Liver (tissue), 9 donors: Measurements from ENCODE around the gene PCDHGB6. TPM values are rescaled to one million over a fixed set of nuclear protein-coding genes. Genes with fewer than 3 reads are reported as not detected.
"Not testable (repeated sequence)": the region's sequence is repeated elsewhere in the genome, so short reads cannot be mapped to it uniquely, and the experiment has no call there.

Experiments
- DNase-seq: peaks from one replicate; pipeline ENCODE4 v3.0.0-alpha.2; 2017; ENCODE audit warnings: low spot score
- H3K27ac ChIP-seq, 2 donors: one replicate each; pipeline ENCODE4 v1.7.0; 2013; ENCODE audit warnings: inconsistent platforms in 2 of 2, low read length in 2 of 2, control low read depth in 1 of 2, low read depth in 1 of 2, mild to moderate bottlenecking in 1 of 2
- H3K27me3 ChIP-seq, 4 donors: one replicate each; pipeline versions ENCODE4 v1.6.1 to v1.7.0; 2013; ENCODE audit warnings: low read length in 3 of 4, inconsistent platforms in 1 of 4, mild to moderate bottlenecking in 1 of 4, moderate library complexity in 1 of 4; ENCODE audit not compliant: control insufficient read depth in 4 of 4, insufficient read depth in 4 of 4
- H3K36me3 ChIP-seq, 4 donors: one replicate each; pipeline versions ENCODE4 v1.6.1 to v1.7.0; 2013; ENCODE audit warnings: low read length in 3 of 4, mild to moderate bottlenecking in 3 of 4, low read depth in 1 of 4, moderate library complexity in 1 of 4; ENCODE audit not compliant: control insufficient read depth in 4 of 4, insufficient read depth in 3 of 4
- H3K4me1 ChIP-seq, 4 donors: one replicate each; pipeline versions ENCODE4 v1.6.1 to v1.7.0; 2013; ENCODE audit warnings: low read length in 3 of 4, mild to moderate bottlenecking in 3 of 4, moderate library complexity in 1 of 4; ENCODE audit not compliant: control insufficient read depth in 4 of 4, insufficient read depth in 4 of 4
- H3K4me3 ChIP-seq, 3 donors: one replicate each; pipeline versions ENCODE4 v1.6.1 to v1.7.0; 2013; ENCODE audit warnings: low read length in 3 of 3, control low read depth in 1 of 3, low read depth in 1 of 3, mild to moderate bottlenecking in 1 of 3
- H3K9ac ChIP-seq, 2 donors: one replicate each; pipeline ENCODE4 v1.7.0; 2013; ENCODE audit warnings: low read length in 2 of 2, mild to moderate bottlenecking in 2 of 2, moderate library complexity in 2 of 2, control low read depth in 1 of 2, low read depth in 1 of 2
- H3K9me3 ChIP-seq, 4 donors: one replicate each; pipeline versions ENCODE4 v1.6.1 to v1.7.0; 2013; ENCODE audit warnings: low read length in 3 of 4; ENCODE audit not compliant: control insufficient read depth in 4 of 4
- EGR1 ChIP-seq, 2 donors: IDR thresholded peaks; 2 replicates each; pipeline ENCODE4 v1.6.1; 2016 to 2018; ENCODE audit warnings: antibody characterized with exemption in 2 of 2, low read depth in 2 of 2
- FOXA1 ChIP-seq: IDR thresholded peaks from 2 replicates; pipeline ENCODE4 v1.6.1; 2016; ENCODE audit warnings: antibody characterized with exemption
- FOXA2 ChIP-seq: IDR thresholded peaks from 2 replicates; pipeline ENCODE4 v1.6.1; 2016; ENCODE audit warnings: antibody characterized with exemption
- GABPA ChIP-seq, 2 donors: IDR thresholded peaks in 1 of 2; conservative IDR thresholded peaks in 1 of 2; 2 replicates each; pipeline ENCODE4 v1.6.1; 2016; ENCODE audit warnings: antibody characterized with exemption in 2 of 2, mild to moderate bottlenecking in 1 of 2, moderate library complexity in 1 of 2
- HNF4A ChIP-seq, 2 donors: conservative IDR thresholded peaks; 2 replicates each; pipeline ENCODE4 v1.6.1; 2016; ENCODE audit warnings: antibody characterized with exemption in 2 of 2, mild to moderate bottlenecking in 2 of 2
- HNF4G ChIP-seq: IDR thresholded peaks from 2 replicates; pipeline ENCODE4 v1.6.1; 2016; ENCODE audit warnings: antibody characterized with exemption
- JUND ChIP-seq, 2 donors: IDR thresholded peaks; 2 replicates each; pipeline ENCODE4 v1.6.1; 2016; ENCODE audit warnings: antibody characterized with exemption in 2 of 2
- NR2F2 ChIP-seq: IDR thresholded peaks from 2 replicates; pipeline ENCODE4 v1.6.1; 2016; ENCODE audit warnings: antibody characterized with exemption
- RAD21 ChIP-seq, 2 donors: IDR thresholded peaks; 2 replicates each; pipeline ENCODE4 v1.6.1; 2016; ENCODE audit warnings: antibody characterized with exemption in 2 of 2, mild to moderate bottlenecking in 2 of 2
- RXRA ChIP-seq, 2 donors: IDR thresholded peaks; 2 replicates each; pipeline ENCODE4 v1.6.1; 2017 to 2018; ENCODE audit warnings: antibody characterized with exemption in 2 of 2, mild to moderate bottlenecking in 1 of 2
- SP1 ChIP-seq: IDR thresholded peaks from 2 replicates; pipeline ENCODE4 v1.6.1; 2018; ENCODE audit warnings: antibody characterized with exemption, mild to moderate bottlenecking
- TAF1 ChIP-seq: conservative IDR thresholded peaks from 2 replicates; pipeline ENCODE4 v1.6.1; 2016; ENCODE audit warnings: antibody characterized with exemption, mild to moderate bottlenecking
- YY1 ChIP-seq: IDR thresholded peaks from 2 replicates; pipeline ENCODE4 v1.6.1; 2016; ENCODE audit warnings: antibody characterized with exemption, mild to moderate bottlenecking
- WGBS: extraction: QIAGEN DNeasy Blood & Tissue Kit; methylation state at CpG from one replicate; pipeline ENCODE4 v1.1.7; 2013; 5-methylcytosine and 5-hydroxymethylcytosine counted together
- polyA plus RNA-seq, 2 donors: library from polyadenylated mRNA; stranded (reverse) in 1 of 2; unstranded in 1 of 2; fragments of 200-250 nt in 1 of 2; fragments of >200 nt in 1 of 2; fragmentation: Nextera tagmentation in 1 of 2; extraction: Ambion mirVana in 1 of 2; gene quantifications; one replicate each; pipeline versions ENCODE4 v1.2.1 to v1.2.3, GENCODE V29; 2013 to 2015
- total RNA-seq, 2 donors: library from RNA; depleted of rRNA; stranded (reverse); fragments of >200 nt; gene quantifications; one replicate each; pipeline ENCODE4 v1.2.3, GENCODE V29; 2014
- TF ChIP-seq, protein P1 (sequence below): IDR thresholded peaks from 2 replicates; pipeline ENCODE4 v1.6.1; 2016; ENCODE audit warnings: antibody characterized with exemption
- TF ChIP-seq, protein P2 (sequence below): IDR thresholded peaks from 2 replicates; pipeline ENCODE4 v1.6.1; 2016; ENCODE audit warnings: antibody characterized with exemption
- TF ChIP-seq, protein P3 (sequence below): IDR thresholded peaks from 2 replicates; pipeline ENCODE4 v1.6.1; 2016; ENCODE audit warnings: antibody characterized with exemption
- TF ChIP-seq, protein P4 (sequence below): fragments of 150-350 bp; IDR thresholded peaks from 2 replicates; pipeline ENCODE4 v1.5.1; 2017; ENCODE audit warnings: improper control_type of control experiment, low read depth, low read length; ENCODE audit not compliant: missing input control
- donor health status: healthy.
- donor health status: healthy.
- donor health status: healthy.
- donor health status: healthy.
- donor health status: healthy.

PCDHGB6 gene
- total and polyA plus RNA-seq, 4 donors: 0.53 to 2.8 (median 1.6) TPM

DNA sequence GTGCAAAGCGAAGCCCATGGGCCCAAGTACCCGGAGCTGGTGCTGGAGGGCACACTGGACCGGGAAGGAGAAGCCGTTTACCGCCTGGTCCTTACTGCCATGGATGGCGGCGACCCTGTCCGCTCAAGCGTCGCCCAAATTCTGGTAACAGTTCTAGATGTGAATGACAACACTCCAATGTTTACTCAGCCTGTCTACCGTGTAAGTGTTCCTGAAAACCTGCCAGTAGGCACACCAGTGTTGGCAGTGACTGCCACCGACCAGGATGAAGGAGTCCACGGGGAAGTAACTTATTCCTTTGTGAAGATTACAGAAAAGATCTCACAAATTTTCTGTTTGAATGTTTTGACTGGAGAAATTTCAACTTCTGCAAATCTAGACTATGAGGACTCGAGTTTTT is 33.2 kb upstream of the PCDHGB6 start:
- H3K4me1 ChIP-seq: no peaks in the 10 kb centered on the region
- no peaks in the 10 kb centered on the region for H3K36me3 ChIP-seq
- no peak overlapping the region for H3K27ac ChIP-seq
- TF ChIP-seq HNF4A (conservative IDR thresholded peaks at IDR 0.05) (no peak), RXRA (IDR thresholded peaks at IDR 0.05) (no peak), FOXA1 (no peak), FOXA2 (no peak), EGR1 (IDR thresholded peaks at IDR 0.05; ENCODE audit: low read depth in 2 of 2) (no peak), GABPA (IDR thresholded peaks at IDR 0.05 in 1 of 2, conservative IDR thresholded peaks at IDR 0.05 in 1 of 2) (no peak), JUND (IDR thresholded peaks at IDR 0.05) (no peak), NR2F2 (no peak)
- TF ChIP-seq, protein P1, sequence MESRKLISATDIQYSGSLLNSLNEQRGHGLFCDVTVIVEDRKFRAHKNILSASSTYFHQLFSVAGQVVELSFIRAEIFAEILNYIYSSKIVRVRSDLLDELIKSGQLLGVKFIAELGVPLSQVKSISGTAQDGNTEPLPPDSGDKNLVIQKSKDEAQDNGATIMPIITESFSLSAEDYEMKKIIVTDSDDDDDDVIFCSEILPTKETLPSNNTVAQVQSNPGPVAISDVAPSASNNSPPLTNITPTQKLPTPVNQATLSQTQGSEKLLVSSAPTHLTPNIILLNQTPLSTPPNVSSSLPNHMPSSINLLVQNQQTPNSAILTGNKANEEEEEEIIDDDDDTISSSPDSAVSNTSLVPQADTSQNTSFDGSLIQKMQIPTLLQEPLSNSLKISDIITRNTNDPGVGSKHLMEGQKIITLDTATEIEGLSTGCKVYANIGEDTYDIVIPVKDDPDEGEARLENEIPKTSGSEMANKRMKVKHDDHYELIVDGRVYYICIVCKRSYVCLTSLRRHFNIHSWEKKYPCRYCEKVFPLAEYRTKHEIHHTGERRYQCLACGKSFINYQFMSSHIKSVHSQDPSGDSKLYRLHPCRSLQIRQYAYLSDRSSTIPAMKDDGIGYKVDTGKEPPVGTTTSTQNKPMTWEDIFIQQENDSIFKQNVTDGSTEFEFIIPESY: no peak
- TF ChIP-seq, protein P2, sequence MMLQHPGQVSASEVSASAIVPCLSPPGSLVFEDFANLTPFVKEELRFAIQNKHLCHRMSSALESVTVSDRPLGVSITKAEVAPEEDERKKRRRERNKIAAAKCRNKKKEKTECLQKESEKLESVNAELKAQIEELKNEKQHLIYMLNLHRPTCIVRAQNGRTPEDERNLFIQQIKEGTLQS: no peak
- H3K27me3 ChIP-seq: peaks cover 0 to 5% (median 0%) of the 10 kb centered on the region in 4 donors
- peaks cover 37 to 78% (median 56%) of the 10 kb centered on the region in 4 donors for H3K9me3 ChIP-seq
- WGBS: 46% methylated on average over 14 of the region's 14 CpGs
- no peak overlapping the region for H3K9ac ChIP-seq
- peak overlapping the region in 1 of 3 donors; percentile 41 for H3K4me3 ChIP-seq
- no peak for DNase-seq

DNA sequence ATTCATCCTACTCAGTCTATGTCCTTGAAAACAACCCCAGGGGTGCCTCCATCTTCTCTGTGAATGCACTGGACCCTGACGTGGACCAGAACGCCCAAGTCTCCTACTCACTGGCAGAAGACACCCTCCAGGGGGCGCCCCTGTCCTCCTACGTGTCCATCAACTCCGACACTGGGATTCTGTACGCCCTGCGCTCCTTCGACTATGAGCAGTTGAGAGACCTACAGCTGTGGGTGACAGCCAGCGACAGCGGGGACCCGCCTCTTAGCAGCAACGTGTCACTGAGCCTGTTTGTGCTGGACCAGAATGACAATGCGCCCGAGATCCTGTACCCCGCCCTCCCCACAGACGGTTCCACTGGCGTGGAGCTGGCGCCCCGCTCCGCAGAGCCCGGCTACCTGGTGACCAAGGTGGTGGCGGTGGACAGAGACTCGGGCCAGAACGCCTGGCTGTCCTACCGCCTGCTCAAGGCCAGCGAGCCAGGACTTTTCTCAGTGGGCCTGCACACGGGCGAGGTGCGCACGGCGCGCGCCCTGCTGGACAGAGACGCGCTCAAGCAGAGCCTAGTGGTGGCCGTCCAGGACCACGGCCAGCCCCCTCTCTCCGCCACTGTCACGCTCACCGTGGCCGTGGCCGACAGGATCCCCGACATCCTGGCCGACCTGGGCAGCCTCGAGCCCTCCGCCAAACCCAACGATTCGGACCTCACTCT is 32.2 kb upstream of the PCDHGB6 start:
- not testable (repeated sequence) for H3K27me3 ChIP-seq, H3K9ac ChIP-seq, H3K4me1 ChIP-seq, H3K27ac ChIP-seq, H3K36me3 ChIP-seq, DNase-seq
- Histone ChIP-seq H3K9me3 (peaks cover 34 to 75% (median 51%) of the 10 kb centered on the region in 4 donors), H3K4me3 (peak overlapping the region in 2 of 3 donors; percentile 5 to 41)
- 47% methylated on average over 43 of the region's 48 CpGs for WGBS

DNA sequence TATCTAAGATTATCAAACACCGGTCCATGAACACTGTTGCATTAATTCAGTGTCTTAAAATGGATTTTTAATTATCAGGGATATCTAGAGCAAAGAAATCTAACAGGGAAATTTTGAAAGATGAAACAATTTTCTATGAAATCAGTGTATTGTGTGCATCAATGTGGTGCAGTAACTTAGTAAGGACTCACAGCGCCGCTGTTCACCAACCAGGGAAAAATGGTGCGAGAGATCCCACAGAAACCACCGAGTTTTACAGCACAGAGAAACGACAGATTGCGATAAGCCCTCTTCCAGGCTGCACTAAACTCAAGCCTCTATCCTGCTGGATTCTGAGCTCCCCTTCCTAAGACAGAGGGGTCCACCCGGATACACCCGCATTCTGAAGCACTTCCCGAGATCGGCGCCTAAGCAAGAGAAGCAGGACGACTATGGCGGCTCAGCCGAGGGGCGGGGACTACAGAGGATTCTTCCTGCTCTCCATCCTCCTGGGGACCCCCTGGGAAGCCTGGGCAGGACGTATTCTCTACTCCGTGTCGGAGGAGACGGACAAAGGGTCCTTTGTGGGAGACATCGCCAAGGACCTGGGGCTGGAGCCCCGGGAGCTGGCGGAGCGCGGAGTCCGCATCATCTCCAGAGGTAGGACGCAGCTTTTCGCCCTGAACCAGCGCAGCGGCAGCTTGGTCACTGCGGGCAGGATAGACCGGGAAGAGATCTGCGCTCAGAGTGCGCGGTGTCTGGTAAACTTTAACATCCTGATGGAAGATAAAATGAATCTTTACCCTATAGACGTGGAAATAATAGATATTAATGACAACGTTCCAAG is 25.1 kb upstream of the PCDHGB6 start, which contains the start of gene PCDHGA7:
PCDHGA7 (plus strand) TSS at position 274 of the 826 bp plus-strand sequence; CDS start at position 432, 158 bp downstream.
- Histone ChIP-seq H3K36me3 (no peaks in the 10 kb centered on the region), H3K4me1 (no peaks in the 10 kb centered on the region), H3K9me3 (peaks cover 21 to 67% (median 33%) of the 10 kb centered on the region in 4 donors), H3K9ac (no peak within 1 kb of the TSS), H3K27ac (no peak within 1 kb of the TSS), H3K27me3 (peaks cover 0 to 6% (median 0%) of the 10 kb centered on the region in 4 donors), H3K4me3 (peak within 1 kb of the TSS; percentile 1 to 69 (median 63))
- TF ChIP-seq GABPA (IDR thresholded peaks at IDR 0.05 in 1 of 2, conservative IDR thresholded peaks at IDR 0.05 in 1 of 2) (no peak), TAF1 (no peak), YY1 (no peak), HNF4G (no peak), FOXA2 (no peak), FOXA1 (no peak), NR2F2 (no peak), HNF4A (conservative IDR thresholded peaks at IDR 0.05) (no peak), RXRA (IDR thresholded peaks at IDR 0.05) (no peak), SP1 (no peak), JUND (IDR thresholded peaks at IDR 0.05) (no peak), RAD21 (IDR thresholded peaks at IDR 0.05) (no peak)
- TF ChIP-seq, protein P3, sequence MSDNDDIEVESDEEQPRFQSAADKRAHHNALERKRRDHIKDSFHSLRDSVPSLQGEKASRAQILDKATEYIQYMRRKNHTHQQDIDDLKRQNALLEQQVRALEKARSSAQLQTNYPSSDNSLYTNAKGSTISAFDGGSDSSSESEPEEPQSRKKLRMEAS: no peak
- TF ChIP-seq, protein P2: no peak
- TF ChIP-seq, protein P4, sequence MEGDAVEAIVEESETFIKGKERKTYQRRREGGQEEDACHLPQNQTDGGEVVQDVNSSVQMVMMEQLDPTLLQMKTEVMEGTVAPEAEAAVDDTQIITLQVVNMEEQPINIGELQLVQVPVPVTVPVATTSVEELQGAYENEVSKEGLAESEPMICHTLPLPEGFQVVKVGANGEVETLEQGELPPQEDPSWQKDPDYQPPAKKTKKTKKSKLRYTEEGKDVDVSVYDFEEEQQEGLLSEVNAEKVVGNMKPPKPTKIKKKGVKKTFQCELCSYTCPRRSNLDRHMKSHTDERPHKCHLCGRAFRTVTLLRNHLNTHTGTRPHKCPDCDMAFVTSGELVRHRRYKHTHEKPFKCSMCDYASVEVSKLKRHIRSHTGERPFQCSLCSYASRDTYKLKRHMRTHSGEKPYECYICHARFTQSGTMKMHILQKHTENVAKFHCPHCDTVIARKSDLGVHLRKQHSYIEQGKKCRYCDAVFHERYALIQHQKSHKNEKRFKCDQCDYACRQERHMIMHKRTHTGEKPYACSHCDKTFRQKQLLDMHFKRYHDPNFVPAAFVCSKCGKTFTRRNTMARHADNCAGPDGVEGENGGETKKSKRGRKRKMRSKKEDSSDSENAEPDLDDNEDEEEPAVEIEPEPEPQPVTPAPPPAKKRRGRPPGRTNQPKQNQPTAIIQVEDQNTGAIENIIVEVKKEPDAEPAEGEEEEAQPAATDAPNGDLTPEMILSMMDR: no peak
- 16% methylated on average over 37 of the region's 37 CpGs for WGBS
- no peak for DNase-seq
